CD4-positive, alpha-beta T cell treated with Interleukin-12 subunit alpha and Interleukin-12 subunit beta, for 1 hour (primary cell): ENCODE results near the gene NRG2.
A peak's percentile ranks its signal among the peaks of the same experiment; 100 is the strongest.

ENCODE experiments used
- DNase-seq: peaks from one replicate; pipeline ENCODE4 v3.0.0-alpha.2; 2020

Gene NRG2

GRCh38 chr5:139829471-139829870 lies 213.6 kb downstream of the NRG2 start:
- no peak for DNase-seq

GRCh38 chr5:139828207-139828895 lies 214.7 kb downstream of the NRG2 start:
- no peak for DNase-seq

GRCh38 chr5:139825690-139826089 lies 217.4 kb downstream of the NRG2 start:
- no peak for DNase-seq

GRCh38 chr5:139823757-139824355 lies 219.2 kb downstream of the NRG2 start:
- no peak for DNase-seq

- DNase-seq = no peak
Measured at GRCh38 chr5:139822553-139823425, 220.3 kb downstream of the NRG2 start.

GRCh38 chr5:139821806-139822552 lies 221.1 kb downstream of the NRG2 start:
- DNase-seq = no peak

- no peak for DNase-seq
Measured at GRCh38 chr5:139820606-139821005, 222.5 kb downstream of the NRG2 start.

- DNase-seq = no peak
Measured at GRCh38 chr5:139820130-139820529, 223.0 kb downstream of the NRG2 start.

GRCh38 chr5:139817970-139818369 lies 225.1 kb downstream of the NRG2 start:
- DNase-seq = no peak

GRCh38 chr5:139817362-139817761 lies 225.7 kb downstream of the NRG2 start:
- no peak for DNase-seq

- DNase-seq = no peak
Measured at GRCh38 chr5:139816566-139816965, 226.5 kb downstream of the NRG2 start.

GRCh38 chr5:139814704-139815280 lies 228.3 kb downstream of the NRG2 start:
- DNase-seq = no peak

- no peak for DNase-seq
Measured at GRCh38 chr5:139814191-139814601, 228.9 kb downstream of the NRG2 start.

GRCh38 chr5:139812836-139813805 lies 230.0 kb downstream of the NRG2 start:
- no peak for DNase-seq

GRCh38 chr5:139812323-139812722 lies 230.8 kb downstream of the NRG2 start:
- no peak for DNase-seq

GRCh38 chr5:139811274-139811607 lies 231.9 kb downstream of the NRG2 start:
- DNase-seq = no peak

GRCh38 chr5:139810341-139811273 lies 232.5 kb downstream of the NRG2 start:
- no peak for DNase-seq

GRCh38 chr5:139809331-139809810 lies 233.7 kb downstream of the NRG2 start:
- no peak for DNase-seq

GRCh38 chr5:139808481-139809330 lies 234.4 kb downstream of the NRG2 start:
- DNase-seq = peak; percentile 10
